Activated T-cell treated with anti-CD3 and anti-CD28 coated beads for 1 hour (primary cell): ENCODE measurements around the gene RPS27L.
"Not testable (repeated sequence)": the region's sequence is repeated elsewhere in the genome, so short reads cannot be mapped to it uniquely, and the experiment has no call there.

Source experiments
- DNase-seq: peaks from one replicate; pipeline ENCODE4 v3.0.0-alpha.2; 2020; ENCODE audit warnings: low read depth

Gene RPS27L

DNA sequence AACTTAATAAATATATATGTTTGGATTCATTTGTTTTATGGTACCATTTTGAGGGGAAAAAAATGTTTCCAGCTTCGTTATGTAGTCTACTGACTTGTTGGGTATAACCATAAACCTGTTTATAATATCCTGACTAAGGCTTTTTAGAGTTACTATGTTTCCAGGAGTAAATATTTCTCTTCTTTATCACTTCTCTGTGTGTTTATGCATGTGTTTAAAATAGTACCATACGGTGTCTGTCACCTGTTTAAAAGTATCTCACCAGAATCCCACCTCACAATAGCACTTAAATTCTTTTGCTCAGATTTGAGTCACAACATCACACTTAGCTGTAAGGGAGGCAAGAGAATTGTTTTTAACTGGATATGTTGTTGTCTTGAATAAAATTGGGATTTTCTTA, 20.5 kb downstream of the RPS27L start:
- DNase-seq: no peak

DNA sequence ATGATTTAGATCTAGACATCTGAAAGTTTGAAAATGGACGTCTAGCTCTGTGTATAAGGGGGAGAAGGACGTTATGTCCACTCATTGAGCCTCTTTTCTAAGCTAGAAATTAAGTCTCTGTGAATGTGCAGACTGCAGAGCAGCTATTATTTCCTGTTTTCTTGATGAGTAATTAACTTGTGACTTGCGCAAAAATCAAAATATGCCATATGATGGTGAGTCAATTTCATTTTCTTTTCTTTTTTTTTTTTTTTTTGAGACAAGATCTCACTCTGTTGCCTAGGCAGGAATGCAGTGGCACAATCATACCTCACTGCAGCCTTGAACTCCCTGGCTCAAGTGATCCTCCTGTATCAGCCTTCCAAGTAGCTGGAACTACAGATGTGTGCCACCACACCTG, 21.5 kb downstream of the RPS27L start:
- DNase-seq: no peak

DNA sequence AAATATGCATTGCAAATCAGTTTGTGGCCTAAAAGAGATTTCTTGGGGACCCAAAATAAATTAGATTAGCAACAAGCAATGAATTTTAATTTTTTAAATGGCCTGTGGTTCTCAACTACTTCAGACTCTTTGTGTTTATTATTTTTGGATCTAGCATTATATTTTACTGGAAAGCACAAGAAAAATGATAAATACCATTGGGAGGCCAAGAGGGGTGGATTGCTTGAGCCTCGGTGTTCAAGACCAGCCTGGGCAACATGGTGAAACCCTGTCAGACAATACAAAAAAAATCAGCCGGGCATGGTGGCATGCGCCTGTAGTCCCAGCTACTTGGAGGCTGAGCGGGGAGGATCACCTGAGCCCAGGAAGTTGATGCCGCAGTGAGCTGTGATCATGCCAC, 22.0 kb downstream of the RPS27L start:
- DNase-seq: no peak

DNA sequence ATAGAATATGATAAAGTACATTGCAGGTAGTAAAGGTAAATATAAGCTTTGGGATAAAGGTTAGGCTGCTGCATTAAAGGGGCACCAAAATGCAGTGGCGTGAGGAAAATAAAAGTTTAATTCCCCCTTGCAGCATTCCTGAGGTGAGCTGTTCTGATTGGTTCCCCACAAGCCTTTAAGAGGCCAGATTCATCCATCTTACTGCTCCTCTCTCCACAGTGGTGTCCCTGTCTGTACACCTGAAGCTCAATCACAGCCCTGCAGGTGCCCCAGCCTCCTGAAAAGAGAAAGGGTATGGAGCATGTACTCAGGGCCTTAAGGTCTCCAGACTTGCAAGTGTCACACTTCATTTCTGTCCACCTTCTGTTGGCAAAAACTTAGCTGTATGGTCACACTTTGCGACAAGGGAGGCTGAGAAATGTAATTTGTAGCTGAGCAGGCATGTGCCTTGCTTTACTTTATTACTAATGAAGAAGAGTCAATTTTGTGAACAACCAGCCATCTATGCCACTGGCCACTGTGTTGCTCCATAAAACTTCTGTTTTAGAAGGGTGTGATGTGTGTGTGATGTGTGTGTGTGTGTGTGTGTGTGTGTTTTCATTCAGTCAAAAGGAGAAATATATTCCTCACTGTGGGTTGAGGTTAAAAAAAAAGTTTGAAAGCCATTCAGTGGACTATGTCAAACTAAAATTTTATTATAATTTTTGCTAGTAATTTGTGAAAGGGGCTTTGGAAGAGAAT, 22.9 kb downstream of the RPS27L start:
- DNase-seq: no peak

- DNase-seq: no peak
Observed at GRCh38 chr15:63133786-63134185, 23.5 kb downstream of the RPS27L start.

GRCh38 chr15:63126726-63127125, 30.6 kb downstream of the RPS27L start:
- DNase-seq: no peak

DNA sequence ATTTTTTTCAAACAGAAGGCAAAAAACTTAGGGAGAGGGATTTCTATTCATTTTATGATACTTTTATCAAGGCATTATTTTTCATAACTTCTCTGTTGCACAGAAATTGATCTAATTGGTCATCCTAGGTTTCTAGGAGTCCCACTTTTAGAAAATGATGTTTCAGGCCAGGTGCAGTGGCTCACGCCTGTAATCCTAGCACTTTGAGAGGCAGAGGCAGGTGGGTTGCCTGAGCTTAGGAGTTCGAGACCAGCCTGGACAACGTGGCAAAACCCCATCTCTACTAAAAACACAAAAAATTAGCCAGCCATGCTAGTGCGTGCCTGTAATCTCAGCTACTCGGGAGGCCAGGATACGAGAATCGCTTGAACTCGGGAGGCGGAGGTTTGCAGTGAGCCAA, 32.8 kb downstream of the RPS27L start:
- no peak for DNase-seq

GRCh38 chr15:63122002-63122875, 35.0 kb downstream of the RPS27L start:
- peak; percentile 32 for DNase-seq

DNA sequence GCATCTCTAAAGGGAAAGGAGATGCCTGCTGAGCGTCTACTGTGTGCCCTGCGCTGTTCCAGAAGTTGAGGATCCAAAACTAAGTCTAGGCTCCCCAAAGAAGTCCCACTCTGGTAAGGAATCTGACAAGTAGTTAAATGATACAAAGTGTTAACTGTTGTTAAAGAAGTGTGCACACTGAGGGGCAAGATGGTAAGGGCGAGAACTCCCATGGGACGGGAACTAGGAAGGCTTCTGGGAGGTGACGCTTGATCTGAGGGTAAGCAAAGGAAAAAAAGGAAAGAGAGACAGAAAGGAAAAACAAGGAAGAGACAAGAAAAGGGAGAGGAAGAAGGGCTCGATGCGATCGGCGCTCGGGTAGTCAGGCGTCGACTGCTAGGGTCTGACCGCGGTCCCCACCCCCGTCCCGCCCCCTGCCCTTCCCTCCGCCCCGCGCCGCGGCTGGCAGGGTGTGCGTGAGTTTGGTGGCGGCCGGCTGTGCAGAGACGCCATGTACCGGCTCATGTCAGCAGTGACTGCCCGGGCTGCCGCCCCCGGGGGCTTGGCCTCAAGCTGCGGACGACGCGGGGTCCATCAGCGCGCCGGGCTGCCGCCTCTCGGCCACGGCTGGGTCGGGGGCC, 35.8 kb downstream of the RPS27L start, which contains the start of gene LACTB:
Gene LACTB, plus strand, starts transcription at position 480 of the 620 bp plus-strand sequence. Its CDS starts 11 bp downstream, at position 491.
- peak; percentile 75 for DNase-seq

DNA sequence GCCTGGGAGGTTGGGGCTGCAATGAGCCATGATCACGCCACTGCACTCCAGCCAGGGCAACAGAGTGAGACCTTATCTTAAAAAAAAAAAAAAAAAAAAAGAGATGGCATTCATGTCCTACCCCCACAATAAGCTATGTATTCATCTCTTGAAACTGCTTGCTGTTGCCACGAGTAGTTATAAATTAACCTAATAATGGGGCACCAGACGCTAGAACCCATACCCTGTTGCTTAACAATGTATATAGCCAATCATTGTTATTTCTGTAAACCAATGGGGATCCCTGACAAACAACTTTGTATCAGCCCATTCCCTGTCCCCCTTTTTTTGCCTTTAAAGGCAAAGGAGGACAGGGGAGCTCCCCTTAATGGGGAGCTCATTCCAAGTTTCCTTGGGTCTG, 38.4 kb downstream of the RPS27L start:
- no peak for DNase-seq

- no peak for DNase-seq
Observed at GRCh38 chr15:63114465-63114864, 42.8 kb downstream of the RPS27L start.

DNA sequence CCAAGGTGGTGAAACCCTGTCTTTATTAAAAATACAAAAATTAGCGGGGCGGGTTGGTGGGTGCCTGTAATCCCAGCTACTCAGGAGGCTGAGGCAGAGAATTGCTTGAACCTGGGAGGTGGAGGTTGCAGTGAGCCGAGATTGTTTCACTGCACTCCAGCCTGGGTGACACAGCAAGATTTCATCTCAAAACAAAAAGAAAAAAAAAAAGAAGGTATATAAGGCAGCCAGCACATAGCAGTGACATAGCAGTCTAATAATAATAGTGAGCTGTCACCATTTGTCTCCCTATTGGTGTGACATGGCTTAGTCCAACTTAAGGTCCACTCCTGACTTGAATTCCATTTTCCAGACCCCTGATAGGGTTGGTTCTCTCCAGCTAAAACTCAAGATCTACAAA, 44.4 kb downstream of the RPS27L start:
- no peak for DNase-seq

- DNase-seq: no peak
Observed at GRCh38 chr15:63111481-63111880, 45.8 kb downstream of the RPS27L start.

DNA sequence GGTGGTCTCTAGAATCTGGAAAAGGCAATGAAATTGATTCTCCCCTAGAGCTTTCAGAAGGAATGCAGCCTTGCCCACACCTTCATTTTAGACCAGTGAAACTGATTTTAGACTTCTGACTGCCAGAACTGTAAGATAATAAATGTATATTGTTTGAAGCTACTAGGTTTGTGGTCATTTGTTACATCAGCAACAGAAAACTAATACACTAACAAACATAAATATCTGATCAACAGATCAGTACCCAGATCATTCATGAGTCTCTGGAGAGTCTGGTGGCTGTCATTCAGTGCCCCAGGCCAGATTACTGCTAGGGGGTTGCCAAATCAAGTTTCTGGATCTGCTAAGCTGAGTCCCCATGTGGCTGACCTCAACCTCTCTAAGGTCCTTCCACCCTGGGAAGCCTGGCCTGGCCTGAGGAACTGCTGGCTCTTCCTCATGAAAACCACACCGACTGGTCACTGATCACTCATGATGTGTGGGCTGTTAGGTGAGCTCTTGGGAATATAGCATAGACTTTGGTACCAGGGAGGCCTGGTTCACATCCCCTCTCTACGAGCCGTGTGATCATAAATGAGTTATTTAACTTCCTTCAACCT, 46.8 kb downstream of the RPS27L start:
- no peak for DNase-seq

DNA sequence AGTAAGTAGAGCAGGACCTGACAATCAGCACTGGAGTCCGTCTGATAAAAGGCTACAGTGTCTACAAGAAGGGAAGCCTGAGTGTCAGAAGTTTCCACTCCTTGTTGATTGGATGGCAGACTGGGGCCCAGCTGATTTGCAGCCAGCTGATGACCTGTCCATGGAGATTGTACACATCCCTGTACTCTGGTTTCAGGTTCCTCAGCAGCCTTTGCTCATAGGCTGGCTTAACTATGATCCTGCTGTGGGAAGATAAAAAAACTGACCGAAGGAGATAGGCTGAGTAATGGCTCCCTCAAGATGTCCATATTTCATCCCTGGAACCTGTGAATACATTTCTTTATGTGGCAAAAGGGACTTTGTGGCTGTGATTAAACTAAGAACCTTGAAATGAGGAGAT, 47.4 kb downstream of the RPS27L start:
- no peak for DNase-seq

GRCh38 chr15:63109498-63109897, 47.8 kb downstream of the RPS27L start:
- DNase-seq: no peak

DNA sequence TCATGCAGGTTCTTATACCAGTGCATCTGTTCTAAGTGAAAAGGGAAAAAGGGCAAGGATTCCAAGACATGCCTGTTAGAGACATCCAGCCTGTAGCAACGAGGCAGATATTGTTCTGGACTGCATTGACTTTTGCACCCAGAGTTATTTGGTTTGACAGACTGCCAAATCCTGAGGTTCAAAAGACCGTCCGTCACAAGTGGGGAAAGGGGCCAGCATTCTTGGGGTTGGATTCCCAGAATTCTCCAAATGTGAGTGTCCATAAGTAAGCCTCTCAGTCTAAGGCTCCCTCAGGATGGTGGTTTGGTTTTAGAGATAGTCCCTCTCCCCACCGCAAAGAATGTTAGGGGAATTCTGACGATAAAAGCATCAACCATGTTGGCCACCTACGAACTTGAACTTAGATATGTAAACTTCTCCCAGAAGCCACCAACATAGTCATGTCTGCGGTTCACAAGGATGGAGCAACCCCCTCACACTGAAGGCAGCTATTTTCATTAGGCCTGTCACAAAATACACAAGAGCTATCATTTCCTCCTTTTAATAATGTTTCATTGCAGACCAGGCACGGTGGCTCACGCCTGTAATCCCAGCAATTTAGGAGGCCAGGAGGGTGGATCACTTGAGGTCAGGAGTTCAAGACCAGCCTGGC, 49.3 kb downstream of the RPS27L start:
- no peak for DNase-seq

DNA sequence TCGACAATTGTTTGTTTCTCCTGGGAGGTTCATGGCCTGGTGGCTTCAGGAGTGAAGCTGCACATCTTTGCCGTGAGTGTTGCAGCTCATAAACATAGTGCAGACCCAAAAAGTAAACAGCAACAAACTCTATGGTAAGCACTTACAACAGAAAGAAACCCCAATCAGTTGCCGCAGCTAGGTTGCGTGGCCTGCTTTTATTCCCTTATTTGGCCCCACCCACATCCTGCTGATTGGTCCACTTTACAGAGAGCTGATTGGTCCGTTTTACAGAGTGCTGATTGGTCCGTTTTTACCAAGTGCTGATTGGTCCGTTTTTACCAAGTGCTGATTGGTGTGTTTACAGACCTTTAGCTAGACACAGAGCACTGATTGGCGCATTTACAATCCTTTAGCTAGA, 51.9 kb downstream of the RPS27L start:
- DNase-seq: not testable (repeated sequence)

- no peak for DNase-seq
Observed at GRCh38 chr15:63104727-63105126, 52.5 kb downstream of the RPS27L start.

- DNase-seq: no peak
Observed at GRCh38 chr15:63103416-63103815, 53.9 kb downstream of the RPS27L start.

- not testable (repeated sequence) for DNase-seq
Observed at GRCh38 chr15:63099581-63099980, 57.7 kb downstream of the RPS27L start.

DNA sequence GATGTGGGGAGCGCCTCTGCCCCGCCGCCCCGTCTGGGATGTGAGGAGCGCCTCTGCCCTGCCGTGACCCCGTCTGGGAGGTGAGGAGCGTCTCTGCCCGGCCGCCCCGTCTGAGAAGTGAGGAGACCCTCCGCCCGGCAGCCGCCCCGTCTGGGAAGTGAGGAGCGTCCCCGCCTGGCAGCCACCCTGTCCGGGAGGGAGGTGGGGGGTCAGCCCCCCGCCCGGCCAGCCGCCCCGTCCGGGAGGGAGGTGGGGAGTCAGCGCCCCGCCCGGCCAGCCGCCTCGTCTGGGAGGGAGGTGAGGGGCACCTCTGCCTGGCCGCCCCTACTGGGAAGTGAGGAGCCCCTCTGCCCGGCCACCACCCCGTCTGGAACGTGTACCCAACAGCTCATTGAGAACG, 58.4 kb downstream of the RPS27L start:
- DNase-seq: not testable (repeated sequence)
